HEK293 (cell line): ENCODE results near the gene HMGA1.
"Not testable (repeated sequence)": the region's sequence is repeated elsewhere in the genome, so short reads cannot be mapped to it uniquely, and the experiment has no call there.

ENCODE experiments used
- CTCF ChIA-PET: fragments of 350-600 bp; formaldehyde crosslinking; extraction: SDS; loops from one replicate; lab custom pipeline; 2021; ENCODE audit warnings: antibody characterized with exemption; lab: Yijun Ruan, JAX
- POLR2A ChIA-PET: fragments of 300-600 bp; formaldehyde crosslinking; extraction: SDS; loops from one replicate; lab custom pipeline; 2020; ENCODE audit warnings: antibody characterized with exemption, inconsistent platforms; lab: Yijun Ruan, JAX
- H3K27ac ChIP-seq: fragments of 200-500 bp; sonication (Bioruptor generic); 2 replicates; pipeline ENCODE4 v1.5.1; 2014; ENCODE audit warnings: low read depth, low read length, control low read depth, inconsistent platforms; ENCODE audit errors: extremely low read depth
- H3K36me3 ChIP-seq, 2 experiments: fragments of 200-500 bp in 1 of 2; sonication (Bioruptor generic) in 1 of 2; 1 replicate in 1 of 2; 2 replicates in 1 of 2; pipeline ENCODE4 v1.5.1; 2014 to 2017; ENCODE audit warnings: inconsistent platforms in 2 of 2, low read length in 2 of 2; ENCODE audit not compliant: control insufficient read depth in 2 of 2, insufficient read depth in 1 of 2
- H3K4me1 ChIP-seq: fragments of 200-500 bp; sonication (Bioruptor generic); 2 replicates; pipeline ENCODE4 v1.5.1; 2014; ENCODE audit warnings: mild to moderate bottlenecking, low read length, inconsistent platforms; ENCODE audit not compliant: control insufficient read depth, insufficient read depth
- H3K4me3 ChIP-seq: 2 replicates; pipeline ENCODE4 v1.5.1; 2011; ENCODE audit warnings: low read depth, mild to moderate bottlenecking, control low read depth, low read length, moderate library complexity
- H3K9me3 ChIP-seq: fragments of 200-500 bp; sonication (Bioruptor generic); 2 replicates; pipeline ENCODE4 v1.5.1; 2014; ENCODE audit warnings: low read depth, low read length, inconsistent platforms; ENCODE audit not compliant: control insufficient read depth, insufficient read depth
- ATF2 ChIP-seq: fragments of 450-650 bp; formaldehyde crosslinking; IDR thresholded peaks from 2 replicates; pipeline ENCODE4 v1.5.1; 2016; ENCODE audit warnings: missing biosample characterization, missing genetic modification characterization, low read depth
- GLIS1 ChIP-seq: fragments of 450-650 bp; formaldehyde crosslinking; IDR thresholded peaks from 2 replicates; pipeline ENCODE4 v1.5.1; 2016; ENCODE audit warnings: missing biosample characterization, missing genetic modification characterization
- GLIS2 ChIP-seq: fragments of 450-650 bp; formaldehyde crosslinking; IDR thresholded peaks from 2 replicates; pipeline ENCODE4 v1.5.1; 2016; ENCODE audit warnings: missing biosample characterization, missing genetic modification characterization
- PRDM10 ChIP-seq: fragments of 450-650 bp; formaldehyde crosslinking; IDR thresholded peaks from 2 replicates; pipeline ENCODE4 v1.5.1; 2016; ENCODE audit warnings: missing biosample characterization, missing genetic modification characterization
- REPIN1 ChIP-seq: fragments of 450-650 bp; formaldehyde crosslinking; IDR thresholded peaks from 2 replicates; pipeline ENCODE4 v1.5.1; 2017; ENCODE audit warnings: missing biosample characterization, missing genetic modification characterization, low read depth
- TRIM28 ChIP-seq: IDR thresholded peaks from 2 replicates; pipeline ENCODE4 v1.6.1; 2011; ENCODE audit warnings: low read length, control low read depth, borderline replicate concordance
- ZNF148 ChIP-seq: fragments of 450-650 bp; formaldehyde crosslinking; IDR thresholded peaks from 2 replicates; pipeline ENCODE4 v1.5.0; 2017; ENCODE audit warnings: missing biosample characterization, missing genetic modification characterization, borderline replicate concordance
- ZNF221 ChIP-seq: fragments of 450-650 bp; formaldehyde crosslinking; IDR thresholded peaks from 2 replicates; pipeline ENCODE4 v1.5.1; 2017; ENCODE audit warnings: missing biosample characterization, missing genetic modification characterization, borderline replicate concordance
- ZNF366 ChIP-seq: fragments of 450-650 bp; formaldehyde crosslinking; conservative IDR thresholded peaks from 2 replicates; pipeline ENCODE4 v1.5.1; 2016; ENCODE audit warnings: missing biosample characterization, missing genetic modification characterization
- ZNF48 ChIP-seq: fragments of 450-650 bp; formaldehyde crosslinking; IDR thresholded peaks from 2 replicates; pipeline ENCODE4 v1.5.1; 2016; ENCODE audit warnings: missing biosample characterization, missing genetic modification characterization
- ZNF580 ChIP-seq: fragments of 450-650 bp; formaldehyde crosslinking; IDR thresholded peaks from 2 replicates; pipeline ENCODE4 v1.5.1; 2016; ENCODE audit warnings: missing biosample characterization, missing genetic modification characterization
- ZNF777 ChIP-seq: fragments of 450-650 bp; formaldehyde crosslinking; IDR thresholded peaks from 2 replicates; pipeline ENCODE4 v1.5.1; 2017; ENCODE audit warnings: missing biosample characterization, missing genetic modification characterization, borderline replicate concordance
- ZNF843 ChIP-seq: fragments of 450-650 bp; formaldehyde crosslinking; IDR thresholded peaks from 2 replicates; pipeline ENCODE4 v1.5.1; 2016; ENCODE audit warnings: missing biosample characterization, missing genetic modification characterization
- ZSCAN23 ChIP-seq: fragments of 450-650 bp; formaldehyde crosslinking; IDR thresholded peaks from 2 replicates; pipeline ENCODE4 v1.5.1; 2016; ENCODE audit warnings: missing biosample characterization, missing genetic modification characterization
- TF ChIP-seq, protein P1 (sequence below): fragments of 450-650 bp; IDR thresholded peaks from 2 replicates; pipeline ENCODE4 v1.5.1; 2018; ENCODE audit warnings: missing biosample characterization, mild to moderate bottlenecking, missing genetic modification characterization

The HMGA1 gene

GRCh38 chr6:34243901-34244884 lies 7.5 kb downstream of the HMGA1 start (continued):
- peak; percentile 39 for TF ChIP-seq PRDM10
- peak; percentile 94 for TF ChIP-seq ZNF366 (tag by site-specific recombination)
- TF ChIP-seq GLIS1 (tag by site-specific recombination): peak; percentile 82

DNA sequence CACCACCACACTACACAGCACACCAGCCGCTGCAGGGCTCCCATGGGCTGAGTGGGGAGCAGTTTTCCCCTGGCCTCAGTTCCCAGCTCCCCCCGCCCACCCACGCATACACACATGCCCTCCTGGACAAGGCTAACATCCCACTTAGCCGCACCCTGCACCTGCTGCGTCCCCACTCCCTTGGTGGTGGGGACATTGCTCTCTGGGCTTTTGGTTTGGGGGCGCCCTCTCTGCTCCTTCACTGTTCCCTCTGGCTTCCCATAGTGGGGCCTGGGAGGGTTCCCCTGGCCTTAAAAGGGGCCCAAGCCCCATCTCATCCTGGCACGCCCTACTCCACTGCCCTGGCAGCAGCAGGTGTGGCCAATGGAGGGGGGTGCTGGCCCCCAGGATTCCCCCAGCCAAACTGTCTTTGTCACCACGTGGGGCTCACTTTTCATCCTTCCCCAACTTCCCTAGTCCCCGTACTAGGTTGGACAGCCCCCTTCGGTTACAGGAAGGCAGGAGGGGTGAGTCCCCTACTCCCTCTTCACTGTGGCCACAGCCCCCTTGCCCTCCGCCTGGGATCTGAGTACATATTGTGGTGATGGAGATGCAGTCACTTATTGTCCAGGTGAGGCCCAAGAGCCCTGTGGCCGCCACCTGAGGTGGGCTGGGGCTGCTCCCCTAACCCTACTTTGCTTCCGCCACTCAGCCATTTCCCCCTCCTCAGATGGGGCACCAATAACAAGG lies 8.5 kb downstream of the HMGA1 start:
- not testable (repeated sequence) for H3K4me1 ChIP-seq, H3K9me3 ChIP-seq, H3K4me3 ChIP-seq, H3K27ac ChIP-seq
- ChIA-PET CTCF (interaction anchor here (0.6 to 1.4 kb wide), 6 partner anchors 45 to 170 kb away, joined by 3 to 7 read pairs (median 4); no protein-coding TSS in a partner anchor), POLR2A (interaction anchor here (0.8 to 1.0 kb wide), 2 partner anchors 9 to 22 kb away, joined by 3 to 6 read pairs; partner anchors contain the start of gene HMGA1)
- TF ChIP-seq GLIS2 (tag by site-specific recombination): 0 out of 2 replicates have a peak, but pooled peaks have one; percentile 15
- peaks cover 0 to 50% of the 10 kb centered on the region in 2 experiments; a peak in 1 of 3 replicates for H3K36me3 ChIP-seq

DNA sequence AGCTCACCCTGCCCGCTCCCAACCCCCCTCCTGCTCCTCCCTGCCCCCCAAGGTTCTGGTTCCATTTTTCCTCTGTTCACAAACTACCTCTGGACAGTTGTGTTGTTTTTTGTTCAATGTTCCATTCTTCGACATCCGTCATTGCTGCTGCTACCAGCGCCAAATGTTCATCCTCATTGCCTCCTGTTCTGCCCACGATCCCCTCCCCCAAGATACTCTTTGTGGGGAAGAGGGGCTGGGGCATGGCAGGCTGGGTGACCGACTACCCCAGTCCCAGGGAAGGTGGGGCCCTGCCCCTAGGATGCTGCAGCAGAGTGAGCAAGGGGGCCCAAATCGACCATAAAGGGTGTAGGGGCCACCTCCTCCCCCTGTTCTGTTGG lies 9.1 kb downstream of the HMGA1 start:
- ChIA-PET CTCF (interaction anchor here (0.5 to 1.5 kb wide), 6 partner anchors 15 to 213 kb away, joined by 3 to 7 read pairs (median 4); no protein-coding TSS in a partner anchor), POLR2A (interaction anchor here (4.5 kb wide), 1 partner anchor 169 kb away, joined by 54 read pairs; no protein-coding TSS in a partner anchor)
- not testable (repeated sequence) for H3K4me1 ChIP-seq, H3K9me3 ChIP-seq, H3K27ac ChIP-seq, H3K4me3 ChIP-seq
- peaks cover 0 to 44% of the 10 kb centered on the region in 2 experiments; a peak in 1 of 3 replicates for H3K36me3 ChIP-seq

GRCh38 chr6:34246249-34246562 lies 9.5 kb downstream of the HMGA1 start:
- Histone ChIP-seq H3K4me3 (no peak overlapping the region), H3K27ac (no peak overlapping the region), H3K36me3 (peaks cover 0 to 40% of the 10 kb centered on the region in 2 experiments; a peak in 1 of 3 replicates), H3K4me1 (peaks cover 3% of the 10 kb centered on the region; the same call in 1 of the 2 replicates), H3K9me3 (no peaks in the 10 kb centered on the region)
- ChIA-PET POLR2A (interaction anchor here (4.5 kb wide), 1 partner anchor 169 kb away, joined by 54 read pairs; no protein-coding TSS in a partner anchor), CTCF (interaction anchor here (0.5 to 1.5 kb wide), 6 partner anchors 15 to 390 kb away, joined by 3 to 7 read pairs (median 4); no protein-coding TSS in a partner anchor)
- no peak for TF ChIP-seq ZNF148 (tag by site-specific recombination)
- TF ChIP-seq TRIM28: no peak
- TF ChIP-seq ATF2 (tag by site-specific recombination): no peak
- no peak for TF ChIP-seq ZNF843 (tag by site-specific recombination)
- TF ChIP-seq ZNF48: no peak
- TF ChIP-seq REPIN1 (tag by site-specific recombination): no peak
- no peak for TF ChIP-seq ZNF777
- TF ChIP-seq, protein P1, sequence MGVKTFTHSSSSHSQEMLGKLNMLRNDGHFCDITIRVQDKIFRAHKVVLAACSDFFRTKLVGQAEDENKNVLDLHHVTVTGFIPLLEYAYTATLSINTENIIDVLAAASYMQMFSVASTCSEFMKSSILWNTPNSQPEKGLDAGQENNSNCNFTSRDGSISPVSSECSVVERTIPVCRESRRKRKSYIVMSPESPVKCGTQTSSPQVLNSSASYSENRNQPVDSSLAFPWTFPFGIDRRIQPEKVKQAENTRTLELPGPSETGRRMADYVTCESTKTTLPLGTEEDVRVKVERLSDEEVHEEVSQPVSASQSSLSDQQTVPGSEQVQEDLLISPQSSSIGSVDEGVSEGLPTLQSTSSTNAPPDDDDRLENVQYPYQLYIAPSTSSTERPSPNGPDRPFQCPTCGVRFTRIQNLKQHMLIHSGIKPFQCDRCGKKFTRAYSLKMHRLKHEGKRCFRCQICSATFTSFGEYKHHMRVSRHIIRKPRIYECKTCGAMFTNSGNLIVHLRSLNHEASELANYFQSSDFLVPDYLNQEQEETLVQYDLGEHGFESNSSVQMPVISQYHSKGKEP (tag by site-specific recombination): no peak
- no peak for TF ChIP-seq ZSCAN23 (tag by site-specific recombination)
- no peak for TF ChIP-seq ZNF221 (tag by site-specific recombination)
- no peak for TF ChIP-seq ZNF580 (tag by site-specific recombination)
